ENCODE data around the gene GADL1. TPM values are rescaled to one million over a fixed set of nuclear protein-coding genes. Genes with fewer than 3 reads are reported as not detected.

Gene GADL1
- total RNA-seq, 1 experiment from 2014 or later = 0.09 TPM

- H3K14ac ChIP-seq (ENCODE audit: insufficient read depth, low read length) = no peak overlapping the region
- H3K56ac ChIP-seq (ENCODE audit: insufficient read length, low read depth, low read length) = no peak overlapping the region
- H2AFZ ChIP-seq (ENCODE audit: low read length) = no peak overlapping the region
- no peak overlapping the region for H2BK5ac ChIP-seq (ENCODE audit: insufficient read length, low read length)
- H3K4ac ChIP-seq (ENCODE audit: low read depth, low read length) = no peak overlapping the region
- Mint-ChIP-seq H3K4me1 (peaks cover 8% of the 10 kb centered on the region in 2 experiments), H3K27me3 (ENCODE audit: low read depth) (no peaks in the 10 kb centered on the region), H3K9me3 (peaks cover 3% of the 10 kb centered on the region in 2 experiments), H3K36me3 (ENCODE audit: insufficient read depth in 1 of 3, low read depth in 3 of 3) (peaks cover 0 to 3% (median 2%) of the 10 kb centered on the region in 3 experiments; a peak in 3 of 7 replicates), H3K27ac (no peak overlapping the region), H3K4me3 (no peak overlapping the region)
- H3K18ac ChIP-seq (ENCODE audit: insufficient read length, low read depth, low read length) = no peak overlapping the region
- no peak for TF ChIP-seq CTCF (conservative IDR thresholded peaks at IDR 0.05)
- H4K20me1 ChIP-seq (ENCODE audit: control insufficient read depth, insufficient read depth, insufficient read length) = no peaks in the 10 kb centered on the region
- no peak for DNase-seq
- WGBS (ENCODE audit: extremely low coverage, insufficient read length, low lambda C conversion rate) = no CpG with 5 or more reads among the region's 5 CpGs
- no peak overlapping the region for H2BK20ac ChIP-seq (ENCODE audit: low read depth, low read length, poor library complexity, severe bottlenecking)
- H4K91ac ChIP-seq (ENCODE audit: insufficient read length, low read depth, low read length) = no peak overlapping the region
- no peak overlapping the region for H2BK120ac ChIP-seq (ENCODE audit: low read depth, low read length, poor library complexity, severe bottlenecking)
- H3K79me2 ChIP-seq (ENCODE audit: insufficient read depth, low read length) = no peaks in the 10 kb centered on the region
- H4K8ac ChIP-seq (replicated peaks; ENCODE audit: insufficient read length, low read depth, low read length) = no peak overlapping the region
- H3K23ac ChIP-seq (ENCODE audit: insufficient read length, low read depth, low read length) = no peak overlapping the region
- no peak overlapping the region for H3K9ac ChIP-seq (ENCODE audit: extremely low read depth, insufficient read length, low read length)
- H2BK12ac ChIP-seq (ENCODE audit: insufficient read length, low read depth, low read length) = no peak overlapping the region
- H3T11ph ChIP-seq (ENCODE audit: low read length) = no peak overlapping the region
- no peak overlapping the region for H3K27ac ChIP-seq (ENCODE audit: insufficient read length, low read depth, low read length)
- H3K27me3 ChIP-seq (ENCODE audit: insufficient read depth, low read length) = no peaks in the 10 kb centered on the region
- H3K9me3 ChIP-seq (ENCODE audit: control insufficient read depth, low read depth, low read length) = no peaks in the 10 kb centered on the region
- H3K79me1 ChIP-seq (ENCODE audit: insufficient read depth, low read depth, low read length, poor library complexity, severe bottlenecking) = no peaks in the 10 kb centered on the region
- no peaks in the 10 kb centered on the region for H3K23me2 ChIP-seq (ENCODE audit: insufficient read length, low read depth, low read length, poor library complexity, severe bottlenecking)
- no peaks in the 10 kb centered on the region for H3K4me1 ChIP-seq (ENCODE audit: insufficient read depth, low read length)
- no peak overlapping the region for H4K5ac ChIP-seq (ENCODE audit: insufficient read length, low read depth, low read length)
- H3K4me2 ChIP-seq (ENCODE audit: insufficient read depth, insufficient read length, low read length) = no peak overlapping the region
- H2AK5ac ChIP-seq (ENCODE audit: insufficient read length, low read length) = no peak overlapping the region
- H2BK15ac ChIP-seq (ENCODE audit: low read depth, low read length) = no peak overlapping the region
Measured at GRCh38 chr3:30875505-30875904, 19.0 kb downstream of the GADL1 start.

Data from H9 (cell line).